Testis (tissue), 3 donors: ENCODE results near the gene ZFYVE26. TPM values are rescaled to one million over a fixed set of nuclear protein-coding genes. Genes with fewer than 3 reads are reported as not detected.

Experiments
- DNase-seq: peaks from one replicate; pipeline ENCODE4 v3.0.0-alpha.2; 2019
- H3K27ac ChIP-seq, 2 donors: fragments of 200-600 bp; sonication (generic); one replicate each; pipeline ENCODE4 v1.5.1; 2019
- H3K27me3 ChIP-seq: fragments of 200-600 bp; sonication (generic); one replicate; pipeline ENCODE4 v1.5.1; 2019
- H3K36me3 ChIP-seq: fragments of 200-600 bp; sonication (generic); one replicate; pipeline ENCODE4 v1.5.1; 2017; ENCODE audit warnings: low read depth; ENCODE audit errors: missing control alignments
- H3K4me1 ChIP-seq: fragments of 200-600 bp; sonication (generic); one replicate; pipeline ENCODE4 v1.5.1; 2019
- H3K4me3 ChIP-seq, 2 donors: fragments of 200-600 bp; sonication (generic); one replicate each; pipeline ENCODE4 v1.5.1; 2017 to 2019
- H3K9me3 ChIP-seq: fragments of 200-600 bp; sonication (generic); one replicate; pipeline ENCODE4 v1.5.1; 2017
- POLR2A ChIP-seq: fragments of 450-650 bp; IDR thresholded peaks from one replicate; pipeline ENCODE4 v1.6.1; 2017; ENCODE audit warnings: antibody characterized with exemption, mild to moderate bottlenecking, moderate library complexity
- WGBS, 2 donors: methylation state at CpG; one replicate each; pipeline ENCODE4 v1.1.5; 2018; 5-methylcytosine and 5-hydroxymethylcytosine counted together
- intact Hi-C: fragments of 100-400 bp; cut with DNase I; formaldehyde crosslinking; loops from one replicate; pipeline ENCODE4 v1.15.1; 2023; ENCODE audit warnings: low total_unique reads
- polyA plus RNA-seq: library from polyadenylated mRNA; stranded (reverse); fragments of 350-450 nt; fragmentation: Illumina TruSeq; extraction: RNeasy Lipid Tissue Mini Kit (QIAGEN cat#74804); gene quantifications from one replicate; pipeline ENCODE4 v1.2.3, GENCODE V29; 2014; ENCODE audit warnings: low read depth, low replicate concordance; ENCODE audit not compliant: insufficient read depth
- total RNA-seq, 2 donors: library from RNA; depleted of rRNA; stranded (reverse); fragments of >200 nt; gene quantifications; one replicate each; pipeline ENCODE4 v1.2.3, GENCODE V29; 2016
- TF ChIP-seq, protein P1 (sequence below), 3 experiments: fragments of 450-650 bp in 2 of 3; fragments of 200-600 bp in 1 of 3; sonication (generic) in 1 of 3; IDR thresholded peaks; one replicate each; pipeline ENCODE4 v1.5.1; 2016 to 2019; ENCODE audit warnings: antibody characterized with exemption in 3 of 3, mild to moderate bottlenecking in 2 of 3, moderate library complexity in 1 of 3

Gene ZFYVE26
- total and polyA plus RNA-seq, 3 donors from 2014 or later, result 9.4 to 34.6 (median 32.7) TPM

DNA sequence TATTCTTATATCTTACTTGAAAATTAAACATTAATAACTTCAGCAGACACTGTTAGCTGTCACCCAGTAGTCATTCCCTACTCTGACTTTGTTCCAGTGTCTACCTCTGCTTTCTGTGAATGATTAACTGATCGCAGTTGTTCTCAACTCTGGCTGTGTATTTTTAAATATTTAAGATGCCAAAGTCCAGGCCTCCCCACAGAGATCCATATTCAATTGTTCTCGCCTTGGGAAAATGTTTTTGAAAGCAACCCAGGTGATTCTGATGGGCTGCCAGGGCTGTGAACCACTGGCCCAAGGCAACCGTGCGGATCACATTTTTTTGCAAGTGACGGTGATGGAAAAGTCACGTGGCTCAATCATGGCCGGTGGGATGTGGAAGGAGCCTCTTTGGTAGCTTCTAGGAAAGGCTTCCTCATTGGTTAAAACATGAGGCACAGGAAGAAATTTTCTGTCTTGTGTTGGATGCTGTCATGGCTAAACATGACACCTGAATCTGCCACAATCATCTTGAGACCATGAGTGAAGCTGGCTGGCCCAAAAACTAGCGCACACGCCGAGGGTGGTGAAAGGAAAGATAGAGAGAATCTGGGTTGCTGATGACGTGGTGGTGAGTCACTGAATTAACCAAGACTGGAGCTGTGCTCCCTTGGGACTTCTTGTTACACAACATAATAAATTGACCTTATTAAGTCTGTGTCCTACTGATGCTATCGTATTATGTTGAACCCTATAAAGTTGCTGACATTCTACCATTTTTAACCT lies 77.5 kb downstream of the ZFYVE26 start:
- Histone ChIP-seq H3K4me1 (no peaks in the 10 kb centered on the region), H3K4me3 (no peak overlapping the region), H3K27me3 (no peaks in the 10 kb centered on the region), H3K9me3 (no peaks in the 10 kb centered on the region), H3K36me3 (no peaks in the 10 kb centered on the region), H3K27ac (no peak overlapping the region)
- 68 to 69% methylated on average over 12 of the region's 12 CpGs for WGBS, 2 donors
- intact Hi-C loops, result no loop called here
- TF ChIP-seq, protein P1, sequence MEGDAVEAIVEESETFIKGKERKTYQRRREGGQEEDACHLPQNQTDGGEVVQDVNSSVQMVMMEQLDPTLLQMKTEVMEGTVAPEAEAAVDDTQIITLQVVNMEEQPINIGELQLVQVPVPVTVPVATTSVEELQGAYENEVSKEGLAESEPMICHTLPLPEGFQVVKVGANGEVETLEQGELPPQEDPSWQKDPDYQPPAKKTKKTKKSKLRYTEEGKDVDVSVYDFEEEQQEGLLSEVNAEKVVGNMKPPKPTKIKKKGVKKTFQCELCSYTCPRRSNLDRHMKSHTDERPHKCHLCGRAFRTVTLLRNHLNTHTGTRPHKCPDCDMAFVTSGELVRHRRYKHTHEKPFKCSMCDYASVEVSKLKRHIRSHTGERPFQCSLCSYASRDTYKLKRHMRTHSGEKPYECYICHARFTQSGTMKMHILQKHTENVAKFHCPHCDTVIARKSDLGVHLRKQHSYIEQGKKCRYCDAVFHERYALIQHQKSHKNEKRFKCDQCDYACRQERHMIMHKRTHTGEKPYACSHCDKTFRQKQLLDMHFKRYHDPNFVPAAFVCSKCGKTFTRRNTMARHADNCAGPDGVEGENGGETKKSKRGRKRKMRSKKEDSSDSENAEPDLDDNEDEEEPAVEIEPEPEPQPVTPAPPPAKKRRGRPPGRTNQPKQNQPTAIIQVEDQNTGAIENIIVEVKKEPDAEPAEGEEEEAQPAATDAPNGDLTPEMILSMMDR (IDR thresholded peaks at IDR 0.05), result no peak
- TF ChIP-seq POLR2A, result no peak
- no peak for DNase-seq

- no peaks in the 10 kb centered on the region for H3K27me3 ChIP-seq
- no peak for TF ChIP-seq POLR2A
- TF ChIP-seq, protein P1 (IDR thresholded peaks at IDR 0.05), result no peak
- H3K27ac ChIP-seq, result no peak overlapping the region
- no peaks in the 10 kb centered on the region for H3K4me1 ChIP-seq
- no peaks in the 10 kb centered on the region for H3K9me3 ChIP-seq
- H3K36me3 ChIP-seq, result no peaks in the 10 kb centered on the region
- 63 to 70% methylated on average over 4 of the region's 4 CpGs for WGBS, 2 donors
- intact Hi-C loops, result no loop called here
- DNase-seq, result no peak
- H3K4me3 ChIP-seq, result no peak overlapping the region
These were observed 79.6 kb downstream of the ZFYVE26 start for GRCh38 chr14:67736771-67737170.

DNA sequence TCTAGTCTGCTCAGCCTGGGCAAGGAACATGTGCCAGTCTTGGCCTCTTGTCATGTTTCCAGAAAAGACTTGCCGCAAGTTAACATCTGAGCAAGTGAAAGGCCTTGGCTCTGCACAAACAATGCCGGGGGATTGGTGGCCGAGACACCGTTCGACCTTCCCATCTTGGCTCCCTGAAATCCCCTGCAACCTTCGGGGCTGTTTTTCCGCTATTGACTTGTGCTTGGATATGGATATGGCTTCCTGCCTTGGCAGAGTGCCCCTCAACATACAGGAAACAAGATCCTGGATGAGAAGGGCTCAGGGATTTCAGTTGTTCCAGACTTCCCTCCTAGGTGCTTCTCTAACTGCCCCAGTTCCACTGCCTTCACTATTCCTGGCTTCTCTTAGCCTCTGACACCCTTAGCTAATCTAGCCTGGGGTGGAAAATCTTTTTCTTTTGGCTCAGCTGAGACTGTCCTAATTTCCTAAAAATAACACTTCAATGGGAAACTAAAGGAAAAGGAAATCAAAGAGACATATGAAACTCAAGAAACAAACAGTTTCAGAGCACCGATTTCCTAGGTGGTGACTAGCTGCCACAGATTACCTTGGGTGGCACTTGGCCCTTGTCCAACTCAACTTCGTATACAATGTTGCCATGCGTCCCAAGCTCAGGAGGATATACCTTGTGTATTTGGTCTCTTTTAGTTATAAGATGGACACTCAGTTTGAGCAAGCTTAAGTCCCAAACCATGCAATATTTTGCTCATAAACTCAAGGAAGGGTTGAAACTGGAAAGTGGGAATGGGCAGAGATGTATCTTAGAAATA lies 80.8 kb downstream of the ZFYVE26 start:
- 74 to 88% methylated on average over 10 of the region's 10 CpGs for WGBS, 2 donors
- no peak for TF ChIP-seq POLR2A
- TF ChIP-seq, protein P1 (IDR thresholded peaks at IDR 0.05), result no peak
- H3K36me3 ChIP-seq, result no peaks in the 10 kb centered on the region
- no peaks in the 10 kb centered on the region for H3K4me1 ChIP-seq
- intact Hi-C loops, result no loop called here
- H3K4me3 ChIP-seq, result no peak overlapping the region
- DNase-seq, result no peak
- H3K27me3 ChIP-seq, result no peaks in the 10 kb centered on the region
- no peak overlapping the region for H3K27ac ChIP-seq
- H3K9me3 ChIP-seq, result no peaks in the 10 kb centered on the region

DNA sequence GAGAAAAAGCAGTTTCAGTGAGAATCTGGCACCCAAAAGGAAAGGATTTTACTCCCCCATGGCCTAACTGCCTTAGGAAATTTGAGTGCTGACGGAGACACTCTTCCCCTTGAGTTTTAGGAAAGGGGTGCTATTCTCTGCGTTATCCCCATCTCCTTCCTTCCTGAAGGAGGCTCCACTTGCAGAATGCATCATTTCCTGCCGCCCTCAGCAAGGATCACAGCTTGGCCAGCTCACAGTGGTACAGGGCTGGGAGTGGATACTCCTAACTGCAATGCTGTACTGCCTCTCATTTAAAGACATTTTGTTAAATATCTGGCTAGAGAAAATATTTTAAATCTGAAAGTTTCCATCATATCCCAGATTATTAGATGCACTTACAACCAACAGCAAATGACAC lies 81.7 kb downstream of the ZFYVE26 start:
- DNase-seq, result no peak
- no peaks in the 10 kb centered on the region for H3K27me3 ChIP-seq
- peaks cover 1% of the 10 kb centered on the region for H3K4me1 ChIP-seq
- H3K4me3 ChIP-seq, result no peak overlapping the region
- no peaks in the 10 kb centered on the region for H3K9me3 ChIP-seq
- TF ChIP-seq, protein P1 (IDR thresholded peaks at IDR 0.05), result no peak
- TF ChIP-seq POLR2A, result no peak
- intact Hi-C loops, result no loop called here
- H3K36me3 ChIP-seq, result no peaks in the 10 kb centered on the region
- 76 to 81% methylated on average over 3 of the region's 3 CpGs for WGBS, 2 donors
- H3K27ac ChIP-seq, result no peak overlapping the region
